Measurements from ENCODE around the gene FHL2. TPM values are rescaled to one million over a fixed set of nuclear protein-coding genes. Genes with fewer than 3 reads are reported as not detected.

Gene FHL2
- total RNA-seq, 4 donors from 2014 or later: 56.1 to 140 (median 89.2) TPM

DNA sequence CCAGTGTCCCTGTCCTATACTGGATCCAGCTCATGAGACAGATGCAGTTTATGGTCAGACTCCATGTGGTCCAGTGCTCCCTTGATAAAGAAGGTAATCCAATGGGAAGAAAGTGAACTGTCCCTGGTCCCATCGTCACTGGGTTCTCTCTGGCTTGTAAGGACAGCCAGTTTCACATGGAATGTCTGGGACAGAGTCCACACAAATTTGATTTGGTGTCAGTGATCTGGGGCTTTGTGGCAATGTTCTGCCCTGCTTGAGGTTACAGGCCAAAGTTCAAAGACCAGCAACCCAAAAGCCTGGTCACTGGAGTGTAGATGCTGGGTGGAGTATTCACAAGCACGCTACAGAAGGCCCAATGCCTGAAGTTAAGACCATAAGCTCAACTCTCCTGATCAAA is 22.2 kb upstream of the FHL2 start:
- no peak overlapping the region for H3K27ac ChIP-seq
- TF ChIP-seq POLR2AphosphoS5 (IDR thresholded peaks at IDR 0.05): no peak
- intact Hi-C loops (cut with DNase I; ENCODE audit: low total_unique reads) (no loop called here), in situ Hi-C loops (cut with MboI; ENCODE audit: low pct_ligation_motif_present in 1 of 4, low pct_unique_long_range_greater_than_20kb in 1 of 4, low sequenced_read_pairs in 3 of 4) (no loop called here)
- no peaks in the 10 kb centered on the region for H3K9me3 ChIP-seq
- DNase-seq: no peak
- no peaks in the 10 kb centered on the region for H3K36me3 ChIP-seq
- H3K4me3 ChIP-seq: no peak overlapping the region
- WGBS, 2 donors (ENCODE audit: low coverage in 1 of 2): 83% methylated on average over 2 of the region's 2 CpGs; no CpG with 5 or more reads in 1 of the 2 donors
- H3K4me1 ChIP-seq: no peaks in the 10 kb centered on the region
- no peaks in the 10 kb centered on the region for H3K27me3 ChIP-seq

DNA sequence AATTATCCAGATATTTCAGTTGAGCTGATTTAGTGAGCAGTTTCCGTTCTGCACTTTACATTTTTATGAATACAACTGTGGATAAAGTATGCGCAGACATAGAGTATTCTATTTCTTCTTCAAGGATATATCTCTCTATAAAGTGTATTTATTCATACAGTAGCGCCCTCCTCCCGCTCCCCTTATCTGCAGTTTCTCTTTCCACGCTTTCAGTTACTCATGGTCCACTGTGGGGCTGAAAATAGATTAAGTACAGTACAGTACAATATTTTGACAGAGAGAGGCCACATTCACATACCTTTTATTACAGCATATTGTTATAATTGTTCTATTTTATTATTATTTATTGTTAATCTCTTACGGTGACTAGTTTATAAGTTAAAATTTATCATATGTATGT is 19.7 kb upstream of the FHL2 start:
- WGBS, 2 donors (ENCODE audit: low coverage in 1 of 2): 94 to 95% methylated on average over 6 of the region's 6 CpGs
- Histone ChIP-seq H3K27ac (no peak overlapping the region), H3K4me1 (no peaks in the 10 kb centered on the region), H3K36me3 (no peaks in the 10 kb centered on the region), H3K9me3 (no peaks in the 10 kb centered on the region), H3K27me3 (no peaks in the 10 kb centered on the region), H3K4me3 (no peak overlapping the region)
- intact Hi-C loops (cut with DNase I; ENCODE audit: low total_unique reads): no loop called here
- TF ChIP-seq POLR2A (IDR thresholded peaks at IDR 0.05) (no peak), EP300 (IDR thresholded peaks at IDR 0.05; ENCODE audit: low read depth) (no peak), POLR2AphosphoS5 (IDR thresholded peaks at IDR 0.05) (no peak)
- TF ChIP-seq, protein P1, sequence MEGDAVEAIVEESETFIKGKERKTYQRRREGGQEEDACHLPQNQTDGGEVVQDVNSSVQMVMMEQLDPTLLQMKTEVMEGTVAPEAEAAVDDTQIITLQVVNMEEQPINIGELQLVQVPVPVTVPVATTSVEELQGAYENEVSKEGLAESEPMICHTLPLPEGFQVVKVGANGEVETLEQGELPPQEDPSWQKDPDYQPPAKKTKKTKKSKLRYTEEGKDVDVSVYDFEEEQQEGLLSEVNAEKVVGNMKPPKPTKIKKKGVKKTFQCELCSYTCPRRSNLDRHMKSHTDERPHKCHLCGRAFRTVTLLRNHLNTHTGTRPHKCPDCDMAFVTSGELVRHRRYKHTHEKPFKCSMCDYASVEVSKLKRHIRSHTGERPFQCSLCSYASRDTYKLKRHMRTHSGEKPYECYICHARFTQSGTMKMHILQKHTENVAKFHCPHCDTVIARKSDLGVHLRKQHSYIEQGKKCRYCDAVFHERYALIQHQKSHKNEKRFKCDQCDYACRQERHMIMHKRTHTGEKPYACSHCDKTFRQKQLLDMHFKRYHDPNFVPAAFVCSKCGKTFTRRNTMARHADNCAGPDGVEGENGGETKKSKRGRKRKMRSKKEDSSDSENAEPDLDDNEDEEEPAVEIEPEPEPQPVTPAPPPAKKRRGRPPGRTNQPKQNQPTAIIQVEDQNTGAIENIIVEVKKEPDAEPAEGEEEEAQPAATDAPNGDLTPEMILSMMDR (IDR thresholded peaks at IDR 0.05): no peak
- in situ Hi-C loops (cut with MboI; ENCODE audit: low pct_ligation_motif_present in 1 of 4, low pct_unique_long_range_greater_than_20kb in 1 of 4, low sequenced_read_pairs in 3 of 4): no loop called here
- no peak for DNase-seq

DNA sequence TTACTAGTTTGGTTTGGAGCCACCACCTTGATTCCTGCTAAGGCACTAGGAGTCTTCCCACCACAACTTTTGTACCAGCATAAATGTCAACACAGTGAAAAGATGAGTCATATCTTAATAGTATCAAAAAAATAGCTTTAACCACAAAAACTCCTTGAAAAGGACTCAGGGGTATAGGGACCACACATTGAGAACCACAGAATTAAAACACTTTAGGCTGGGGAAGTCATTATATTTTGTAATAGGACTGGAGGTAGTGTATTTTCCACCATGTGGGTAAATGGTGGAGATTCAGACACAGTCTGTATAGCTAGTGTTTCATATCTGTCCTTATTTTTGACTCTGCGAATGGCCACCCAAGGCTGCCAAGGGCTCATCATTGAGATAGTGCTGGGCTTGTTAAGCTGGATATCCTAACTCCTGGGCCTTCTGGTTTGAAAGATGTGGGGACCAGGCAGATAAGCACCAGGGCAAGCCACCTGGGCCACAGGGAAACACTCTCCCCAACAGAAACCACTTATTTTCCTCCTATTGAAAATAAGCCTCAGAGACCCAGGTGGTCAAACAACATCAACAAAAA is 19.1 kb upstream of the FHL2 start:
- no peak for DNase-seq
- intact Hi-C loops (cut with DNase I; ENCODE audit: low total_unique reads) (no loop called here), in situ Hi-C loops (cut with MboI; ENCODE audit: low pct_ligation_motif_present in 1 of 4, low pct_unique_long_range_greater_than_20kb in 1 of 4, low sequenced_read_pairs in 3 of 4) (no loop called here)
- TF ChIP-seq POLR2A (IDR thresholded peaks at IDR 0.05) (no peak), EP300 (IDR thresholded peaks at IDR 0.05; ENCODE audit: low read depth) (no peak), POLR2AphosphoS5 (IDR thresholded peaks at IDR 0.05) (no peak)
- TF ChIP-seq, protein P1 (IDR thresholded peaks at IDR 0.05): no peak
- Histone ChIP-seq H3K27me3 (no peaks in the 10 kb centered on the region), H3K27ac (no peak overlapping the region), H3K4me1 (no peaks in the 10 kb centered on the region), H3K4me3 (no peak overlapping the region), H3K36me3 (no peaks in the 10 kb centered on the region), H3K9me3 (no peaks in the 10 kb centered on the region)
- WGBS, 2 donors (ENCODE audit: low coverage in 1 of 2): 91 to 100% methylated on average over 1 of the region's 1 CpG

DNA sequence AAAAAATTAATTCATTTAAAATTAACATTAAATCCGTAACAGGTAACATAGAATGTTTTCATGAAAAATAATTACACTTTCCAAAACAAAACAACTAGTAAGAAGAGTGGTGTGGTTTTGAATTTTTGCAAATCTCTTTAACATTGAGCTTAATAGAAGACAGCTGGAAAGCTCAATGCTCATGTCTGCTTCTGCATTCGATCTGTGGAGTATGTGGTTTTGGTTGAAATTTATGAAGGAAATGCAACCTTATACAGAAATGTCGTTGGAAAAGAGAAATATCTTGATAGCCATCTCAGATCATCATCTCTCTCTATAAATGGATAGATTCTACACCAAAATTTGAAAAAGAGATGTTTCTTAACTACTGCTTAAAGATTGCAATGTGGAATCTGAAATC is 17.3 kb upstream of the FHL2 start:
- Histone ChIP-seq H3K4me1 (peaks cover 0 to 8% (median 0%) of the 10 kb centered on the region in 4 donors), H3K27me3 (no peaks in the 10 kb centered on the region), H3K36me3 (no peaks in the 10 kb centered on the region), H3K27ac (no peak overlapping the region), H3K4me3 (no peak overlapping the region), H3K9me3 (no peaks in the 10 kb centered on the region)
- DNase-seq: no peak
- WGBS, 2 donors (ENCODE audit: low coverage in 1 of 2): 68 to 69% methylated on average over 3 of the region's 3 CpGs
- in situ Hi-C loops (cut with MboI; ENCODE audit: low pct_ligation_motif_present in 1 of 4, low pct_unique_long_range_greater_than_20kb in 1 of 4, low sequenced_read_pairs in 3 of 4): no loop called here
- no peak for TF ChIP-seq POLR2AphosphoS5 (IDR thresholded peaks at IDR 0.05)
- no peak for TF ChIP-seq POLR2A (IDR thresholded peaks at IDR 0.05)
- TF ChIP-seq, protein P1 (IDR thresholded peaks at IDR 0.05): no peak
- no peak for TF ChIP-seq EP300 (IDR thresholded peaks at IDR 0.05; ENCODE audit: low read depth)
- intact Hi-C loops (cut with DNase I; ENCODE audit: low total_unique reads): no loop called here

DNA sequence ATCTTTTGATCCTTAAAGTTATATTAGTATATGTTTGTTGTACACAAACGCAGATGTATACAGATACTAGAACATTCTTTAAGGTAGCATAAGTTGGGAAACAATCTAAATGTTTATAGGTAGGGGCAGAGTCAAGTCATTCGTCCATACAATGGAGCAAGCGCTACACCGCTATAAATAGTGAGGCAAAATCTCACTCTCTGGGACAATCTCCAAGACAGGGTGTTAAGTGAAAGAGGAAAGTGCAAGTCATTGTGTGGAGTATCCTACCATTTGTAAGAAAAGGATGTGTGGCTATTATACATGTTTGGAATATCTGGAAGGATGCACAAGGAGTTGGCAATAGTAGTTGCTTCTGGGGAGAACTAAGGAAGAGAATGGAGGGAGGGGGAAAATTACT is 16.2 kb upstream of the FHL2 start:
- Histone ChIP-seq H3K4me3 (no peak overlapping the region), H3K36me3 (no peaks in the 10 kb centered on the region), H3K27ac (no peak overlapping the region), H3K4me1 (peaks cover 0 to 8% (median under 1%) of the 10 kb centered on the region in 4 donors), H3K27me3 (no peaks in the 10 kb centered on the region), H3K9me3 (no peaks in the 10 kb centered on the region)
- intact Hi-C loops (cut with DNase I; ENCODE audit: low total_unique reads) (no loop called here), in situ Hi-C loops (cut with MboI; ENCODE audit: low pct_ligation_motif_present in 1 of 4, low pct_unique_long_range_greater_than_20kb in 1 of 4, low sequenced_read_pairs in 3 of 4) (no loop called here)
- TF ChIP-seq, protein P1 (IDR thresholded peaks at IDR 0.05): no peak
- TF ChIP-seq POLR2A (IDR thresholded peaks at IDR 0.05): no peak
- TF ChIP-seq POLR2AphosphoS5 (IDR thresholded peaks at IDR 0.05): no peak
- TF ChIP-seq EP300 (IDR thresholded peaks at IDR 0.05; ENCODE audit: low read depth): no peak
- no peak for DNase-seq
- WGBS, 2 donors (ENCODE audit: low coverage in 1 of 2): 87 to 92% methylated on average over 3 to 4 of the region's 4 CpGs
